ENCODE results near the gene COX4I1.

- no peak for TF ChIP-seq EZH2phosphoT487 (IDR thresholded peaks at IDR 0.05; ENCODE audit: low read depth)
- TF ChIP-seq, protein P1, sequence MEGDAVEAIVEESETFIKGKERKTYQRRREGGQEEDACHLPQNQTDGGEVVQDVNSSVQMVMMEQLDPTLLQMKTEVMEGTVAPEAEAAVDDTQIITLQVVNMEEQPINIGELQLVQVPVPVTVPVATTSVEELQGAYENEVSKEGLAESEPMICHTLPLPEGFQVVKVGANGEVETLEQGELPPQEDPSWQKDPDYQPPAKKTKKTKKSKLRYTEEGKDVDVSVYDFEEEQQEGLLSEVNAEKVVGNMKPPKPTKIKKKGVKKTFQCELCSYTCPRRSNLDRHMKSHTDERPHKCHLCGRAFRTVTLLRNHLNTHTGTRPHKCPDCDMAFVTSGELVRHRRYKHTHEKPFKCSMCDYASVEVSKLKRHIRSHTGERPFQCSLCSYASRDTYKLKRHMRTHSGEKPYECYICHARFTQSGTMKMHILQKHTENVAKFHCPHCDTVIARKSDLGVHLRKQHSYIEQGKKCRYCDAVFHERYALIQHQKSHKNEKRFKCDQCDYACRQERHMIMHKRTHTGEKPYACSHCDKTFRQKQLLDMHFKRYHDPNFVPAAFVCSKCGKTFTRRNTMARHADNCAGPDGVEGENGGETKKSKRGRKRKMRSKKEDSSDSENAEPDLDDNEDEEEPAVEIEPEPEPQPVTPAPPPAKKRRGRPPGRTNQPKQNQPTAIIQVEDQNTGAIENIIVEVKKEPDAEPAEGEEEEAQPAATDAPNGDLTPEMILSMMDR (IDR thresholded peaks at IDR 0.05; ENCODE audit: low read depth, low read length), result no peak
Measured at GRCh38 chr16:85803570-85803969, 4.1 kb downstream of the COX4I1 start.
